Activated CD4-positive, alpha-beta T cell treated with anti-CD3 and anti-CD28 coated beads, Interleukin-2, amount 10 ng/mL, durations not matched to agents 24 days and 14 days (primary cell): ENCODE data around the gene B4GALT2. TPM values are rescaled to one million over a fixed set of nuclear protein-coding genes. Genes with fewer than 3 reads are reported as not detected.

Source experiments
- DNase-seq: peaks from one replicate; pipeline ENCODE4 v3.0.0; 2022
- H3K27ac Mint-ChIP-seq: one replicate; pipeline ENCODE4 v1.8.0; 2022; ENCODE audit warnings: mild to moderate bottlenecking, mixed read lengths
- H3K27me3 Mint-ChIP-seq: one replicate; pipeline ENCODE4 v1.8.0; 2022; ENCODE audit warnings: mixed read lengths
- H3K36me3 Mint-ChIP-seq: one replicate; pipeline ENCODE4 v1.8.0; 2022; ENCODE audit warnings: low read depth, mild to moderate bottlenecking, mixed read lengths
- H3K4me1 Mint-ChIP-seq: one replicate; pipeline ENCODE4 v1.8.0; 2021; ENCODE audit warnings: mixed read lengths
- H3K4me3 Mint-ChIP-seq: one replicate; pipeline ENCODE4 v1.8.0; 2022; ENCODE audit warnings: mild to moderate bottlenecking, moderate library complexity, mixed read lengths
- H3K9me3 Mint-ChIP-seq: one replicate; pipeline ENCODE4 v1.8.0; 2021; ENCODE audit warnings: mixed read lengths
- intact Hi-C: fragments of 100-400 bp; cut with micrococcal nuclease; formaldehyde crosslinking; loops from one replicate; pipeline ENCODE4 v1.15.1; 2023
- total RNA-seq: library from RNA; stranded (reverse); gene quantifications from 2 replicates; pipeline ENCODE4 v1.2.3, GENCODE V29; 2022

Gene B4GALT2
- total RNA-seq, 1 donor from 2014 or later = 59.7 TPM

- H3K4me1 Mint-ChIP-seq = peaks cover 40% of the 10 kb centered on the region
- H3K4me3 Mint-ChIP-seq = peak overlapping the region; percentile 93
- peak overlapping the region; percentile 90 for H3K27ac Mint-ChIP-seq
- H3K36me3 Mint-ChIP-seq = peaks cover 43% of the 10 kb centered on the region
- no peaks in the 10 kb centered on the region for H3K27me3 Mint-ChIP-seq
- intact Hi-C loops = loop anchor here (10.0 kb wide), 1 partner anchor 615 kb away; the partner anchor contains the start of gene ELOVL1
- H3K9me3 Mint-ChIP-seq = no peaks in the 10 kb centered on the region
- DNase-seq = peak; percentile 78
Measured at GRCh38 chr1:43979528-43980254, 681 bp downstream of the B4GALT2 start.

- peak overlapping the region; percentile 93 for H3K4me3 Mint-ChIP-seq
- H3K4me1 Mint-ChIP-seq = peaks cover 40% of the 10 kb centered on the region
- no peaks in the 10 kb centered on the region for H3K9me3 Mint-ChIP-seq
- H3K27ac Mint-ChIP-seq = peak overlapping the region; percentile 90
- peaks cover 44% of the 10 kb centered on the region for H3K36me3 Mint-ChIP-seq
- intact Hi-C loops = no loop called here
- H3K27me3 Mint-ChIP-seq = no peaks in the 10 kb centered on the region
- no peak for DNase-seq
Measured at GRCh38 chr1:43980255-43981134, 1.5 kb downstream of the B4GALT2 start.

- Mint-ChIP-seq H3K27ac (no peak overlapping the region), H3K4me3 (peak overlapping the region; percentile 93), H3K9me3 (no peaks in the 10 kb centered on the region), H3K27me3 (no peaks in the 10 kb centered on the region), H3K4me1 (peaks cover 36% of the 10 kb centered on the region), H3K36me3 (peaks cover 45% of the 10 kb centered on the region)
- intact Hi-C loops = no loop called here
- no peak for DNase-seq
Measured at GRCh38 chr1:43981135-43981491, 2.1 kb downstream of the B4GALT2 start.

- H3K36me3 Mint-ChIP-seq = peaks cover 41% of the 10 kb centered on the region
- H3K27ac Mint-ChIP-seq = no peak overlapping the region
- no peaks in the 10 kb centered on the region for H3K27me3 Mint-ChIP-seq
- no peak for DNase-seq
- H3K4me1 Mint-ChIP-seq = peaks cover 30% of the 10 kb centered on the region
- no peak overlapping the region for H3K4me3 Mint-ChIP-seq
- H3K9me3 Mint-ChIP-seq = no peaks in the 10 kb centered on the region
- intact Hi-C loops = no loop called here
Measured at GRCh38 chr1:43981636-43982035, 2.6 kb downstream of the B4GALT2 start.

- Mint-ChIP-seq H3K27me3 (no peaks in the 10 kb centered on the region), H3K27ac (no peak overlapping the region), H3K36me3 (peaks cover 35% of the 10 kb centered on the region), H3K4me3 (no peak overlapping the region), H3K4me1 (peaks cover 24% of the 10 kb centered on the region), H3K9me3 (no peaks in the 10 kb centered on the region)
- intact Hi-C loops = no loop called here
- no peak for DNase-seq
Measured at GRCh38 chr1:43982241-43982640, 3.2 kb downstream of the B4GALT2 start.

- Mint-ChIP-seq H3K9me3 (no peaks in the 10 kb centered on the region), H3K36me3 (peaks cover 31% of the 10 kb centered on the region), H3K4me3 (no peak overlapping the region), H3K27me3 (no peaks in the 10 kb centered on the region), H3K27ac (no peak overlapping the region), H3K4me1 (peaks cover 19% of the 10 kb centered on the region)
- intact Hi-C loops = no loop called here
- DNase-seq = no peak
Measured at GRCh38 chr1:43982808-43983207, 3.8 kb downstream of the B4GALT2 start.

GRCh38 chr1:43983253-43983899 lies 4.4 kb downstream of the B4GALT2 start:
- DNase-seq = no peak
- no peak overlapping the region for H3K27ac Mint-ChIP-seq

GRCh38 chr1:43984855-43985254 lies 5.8 kb downstream of the B4GALT2 start:
- intact Hi-C loops = no loop called here
- Mint-ChIP-seq H3K27ac (no peak overlapping the region), H3K36me3 (peaks cover 20% of the 10 kb centered on the region), H3K27me3 (no peaks in the 10 kb centered on the region), H3K4me3 (no peak overlapping the region), H3K4me1 (peaks cover 11% of the 10 kb centered on the region), H3K9me3 (no peaks in the 10 kb centered on the region)
- no peak for DNase-seq

More at GRCh38 chr1:43983253-43983899, 4.4 kb downstream of the B4GALT2 start:
- Mint-ChIP-seq H3K36me3 (peaks cover 26% of the 10 kb centered on the region), H3K27me3 (no peaks in the 10 kb centered on the region), H3K4me3 (no peak overlapping the region), H3K9me3 (no peaks in the 10 kb centered on the region), H3K4me1 (peaks cover 16% of the 10 kb centered on the region)
- intact Hi-C loops = no loop called here

GRCh38 chr1:43985984-43986595 lies 7.1 kb downstream of the B4GALT2 start:
- H3K36me3 Mint-ChIP-seq = peaks cover 16% of the 10 kb centered on the region
- H3K27me3 Mint-ChIP-seq = no peaks in the 10 kb centered on the region
- peaks cover 5% of the 10 kb centered on the region for H3K4me1 Mint-ChIP-seq
- no peaks in the 10 kb centered on the region for H3K9me3 Mint-ChIP-seq
- no peak overlapping the region for H3K27ac Mint-ChIP-seq
- DNase-seq = no peak
- H3K4me3 Mint-ChIP-seq = no peak overlapping the region
- intact Hi-C loops = no loop called here

GRCh38 chr1:43986712-43987111 lies 7.7 kb downstream of the B4GALT2 start:
- no peak overlapping the region for H3K4me3 Mint-ChIP-seq
- H3K27ac Mint-ChIP-seq = no peak overlapping the region
- peaks cover 16% of the 10 kb centered on the region for H3K36me3 Mint-ChIP-seq
- no peaks in the 10 kb centered on the region for H3K27me3 Mint-ChIP-seq
- no peaks in the 10 kb centered on the region for H3K9me3 Mint-ChIP-seq
- no peak for DNase-seq
- intact Hi-C loops = no loop called here
- H3K4me1 Mint-ChIP-seq = peaks cover 7% of the 10 kb centered on the region

- peaks cover 11% of the 10 kb centered on the region for H3K4me1 Mint-ChIP-seq
- H3K27ac Mint-ChIP-seq = no peak overlapping the region
- intact Hi-C loops = no loop called here
- no peaks in the 10 kb centered on the region for H3K27me3 Mint-ChIP-seq
- no peaks in the 10 kb centered on the region for H3K9me3 Mint-ChIP-seq
- DNase-seq = no peak
- peaks cover 14% of the 10 kb centered on the region for H3K36me3 Mint-ChIP-seq
- H3K4me3 Mint-ChIP-seq = no peak overlapping the region
Measured at GRCh38 chr1:43987159-43987902, 8.3 kb downstream of the B4GALT2 start.

- DNase-seq = no peak
- no peaks in the 10 kb centered on the region for H3K9me3 Mint-ChIP-seq
- H3K4me1 Mint-ChIP-seq = peaks cover 14% of the 10 kb centered on the region
- intact Hi-C loops = loop anchor here (1.0 kb wide), 3 partner anchors 16 to 44 kb away; partner anchors contain the start of genes ATP6V0B and IPO13
- H3K36me3 Mint-ChIP-seq = peaks cover 5% of the 10 kb centered on the region
- peak overlapping the region; percentile 92 for H3K4me3 Mint-ChIP-seq
- no peak overlapping the region for H3K27ac Mint-ChIP-seq
- H3K27me3 Mint-ChIP-seq = no peaks in the 10 kb centered on the region
Measured at GRCh38 chr1:43990271-43991199, 11.5 kb downstream of the B4GALT2 start.
